Retinal pigment epithelial cell (primary cell): ENCODE results near the gene RERE.
A peak's percentile ranks its signal among the peaks of the same experiment; 100 is the strongest.

Source experiments
- DNase-seq: peaks from one replicate; pipeline ENCODE4 v3.0.0-alpha.2; 2010; ENCODE audit warnings: low read depth
- H3K4me3 ChIP-seq: 2 replicates; pipeline ENCODE4 v1.5.1; 2011; ENCODE audit warnings: mild to moderate bottlenecking, low read length, control low read depth, moderate library complexity
- CTCF ChIP-seq: conservative IDR thresholded peaks from 2 replicates; pipeline ENCODE4 v1.5.1; 2011; ENCODE audit warnings: low read depth, low read length, control low read depth, inconsistent platforms

Gene RERE

GRCh38 chr1:8753736-8754135 is 63.7 kb downstream of the RERE start:
- TF ChIP-seq CTCF, result no peak
- no peak for DNase-seq
- H3K4me3 ChIP-seq, result no peak overlapping the region

- no peak for TF ChIP-seq CTCF
- DNase-seq, result no peak
- H3K4me3 ChIP-seq, result no peak overlapping the region
Measured at GRCh38 chr1:8752921-8753713, 64.3 kb downstream of the RERE start.

- no peak for DNase-seq
- no peak overlapping the region for H3K4me3 ChIP-seq
- TF ChIP-seq CTCF, result no peak
Measured at GRCh38 chr1:8752411-8752810, 65.0 kb downstream of the RERE start.

GRCh38 chr1:8751984-8752383 is 65.5 kb downstream of the RERE start:
- DNase-seq, result no peak
- no peak overlapping the region for H3K4me3 ChIP-seq
- TF ChIP-seq CTCF, result no peak

- DNase-seq, result peak; percentile 51
- H3K4me3 ChIP-seq, result no peak overlapping the region
- TF ChIP-seq CTCF, result no peak
Measured at GRCh38 chr1:8747879-8748825, 69.3 kb downstream of the RERE start.

- DNase-seq, result no peak
- no peak for TF ChIP-seq CTCF
- no peak overlapping the region for H3K4me3 ChIP-seq
Measured at GRCh38 chr1:8746554-8746953, 70.9 kb downstream of the RERE start.
